Left renal pelvis (tissue), 4 donors: Measurements from ENCODE around the gene LARP4B. TPM values are rescaled to one million over a fixed set of nuclear protein-coding genes. Genes with fewer than 3 reads are reported as not detected.

Experiments used
- DNase-seq, 4 donors: peaks; one replicate each; pipeline ENCODE4 v3.0.0-alpha.2; 2013; ENCODE audit warnings: low read depth in 4 of 4, low spot score in 3 of 4
- polyA plus RNA-seq, 4 donors: library from polyadenylated mRNA; unstranded; fragments of 120-200 nt; gene quantifications; one replicate each; pipeline ENCODE4 v1.2.1, GENCODE V29; 2013; ENCODE audit not compliant: insufficient read length in 4 of 4

LARP4B gene
- polyA plus RNA-seq, 4 donors, result 25.6 to 53.0 (median 44.6) TPM

- DNase-seq, result no peak
Measured at GRCh38 chr10:871951-872403, 59.5 kb downstream of the LARP4B start.

- DNase-seq, result no peak
Measured at GRCh38 chr10:870564-871166, 60.8 kb downstream of the LARP4B start.

GRCh38 chr10:869171-869570 lies 62.3 kb downstream of the LARP4B start:
- DNase-seq, result no peak

GRCh38 chr10:867807-868206 lies 63.7 kb downstream of the LARP4B start:
- no peak for DNase-seq

- no peak for DNase-seq
Measured at GRCh38 chr10:866577-866941, 64.9 kb downstream of the LARP4B start.

- DNase-seq, result no peak
Measured at GRCh38 chr10:865924-866576, 65.5 kb downstream of the LARP4B start.

- DNase-seq, result no peak
Measured at GRCh38 chr10:865257-865656, 66.2 kb downstream of the LARP4B start.

- no peak for DNase-seq
Measured at GRCh38 chr10:860519-860918, 71.0 kb downstream of the LARP4B start.

- no peak for DNase-seq
Measured at GRCh38 chr10:856416-857157, 74.9 kb downstream of the LARP4B start.

- DNase-seq, result no peak
Measured at GRCh38 chr10:855671-856070, 75.8 kb downstream of the LARP4B start.

- DNase-seq, result no peak
Measured at GRCh38 chr10:855079-855478, 76.4 kb downstream of the LARP4B start.

GRCh38 chr10:853017-853416 lies 78.5 kb downstream of the LARP4B start:
- DNase-seq, result no peak

GRCh38 chr10:852386-852785 lies 79.1 kb downstream of the LARP4B start:
- no peak for DNase-seq

- DNase-seq, result no peak
Measured at GRCh38 chr10:851901-852300, 79.6 kb downstream of the LARP4B start.

GRCh38 chr10:850093-850492 lies 81.4 kb downstream of the LARP4B start:
- DNase-seq, result no peak

GRCh38 chr10:847868-848267 lies 83.6 kb downstream of the LARP4B start:
- no peak for DNase-seq

GRCh38 chr10:846126-846685 lies 85.3 kb downstream of the LARP4B start:
- DNase-seq, result no peak

- no peak for DNase-seq
Measured at GRCh38 chr10:845526-845925, 86.0 kb downstream of the LARP4B start.

- no peak for DNase-seq
Measured at GRCh38 chr10:844552-844951, 87.0 kb downstream of the LARP4B start.

GRCh38 chr10:843703-844102 lies 87.8 kb downstream of the LARP4B start:
- DNase-seq, result no peak

GRCh38 chr10:842795-843194 lies 88.7 kb downstream of the LARP4B start:
- no peak for DNase-seq

GRCh38 chr10:841535-841934 lies 90.0 kb downstream of the LARP4B start:
- DNase-seq, result no peak
